B cell (primary cell): ENCODE results near the gene PLK3.

Experiments
- CTCF ChIP-seq: fragments of 200-600 bp; IDR thresholded peaks from one replicate; pipeline ENCODE4 v1.8.0; 2022; ENCODE audit warnings: antibody characterized with exemption, mild to moderate bottlenecking
- EZH2 ChIP-seq: IDR thresholded peaks from 2 replicates; pipeline ENCODE4 v1.6.1; 2012; ENCODE audit warnings: borderline replicate concordance, low read depth, mild to moderate bottlenecking, moderate library complexity, low read length; ENCODE audit not compliant: insufficient read depth, poor library complexity, severe bottlenecking

GRCh38 chr1:44817771-44818495 lies 17.8 kb downstream of the PLK3 start:
- no peak for TF ChIP-seq CTCF
- TF ChIP-seq EZH2: no peak
